LNCaP clone FGC (cell line): Measurements from ENCODE around the gene IGSF3.

Experiments
- DNase-seq: peaks from one replicate; pipeline ENCODE4 v3.0.0-alpha.2; 2011; ENCODE audit warnings: low read depth
- H3K4me3 ChIP-seq: 2 replicates; pipeline ENCODE4 v1.5.1; 2011; ENCODE audit warnings: mild to moderate bottlenecking, low read depth, low read length, control low read depth
- TF ChIP-seq, protein P1 (sequence below): IDR thresholded peaks from 2 replicates; pipeline ENCODE4 v1.5.1; 2012; ENCODE audit warnings: mild to moderate bottlenecking; ENCODE audit not compliant: control insufficient read depth, insufficient read depth; ENCODE audit errors: extremely low read depth

The IGSF3 gene

DNA sequence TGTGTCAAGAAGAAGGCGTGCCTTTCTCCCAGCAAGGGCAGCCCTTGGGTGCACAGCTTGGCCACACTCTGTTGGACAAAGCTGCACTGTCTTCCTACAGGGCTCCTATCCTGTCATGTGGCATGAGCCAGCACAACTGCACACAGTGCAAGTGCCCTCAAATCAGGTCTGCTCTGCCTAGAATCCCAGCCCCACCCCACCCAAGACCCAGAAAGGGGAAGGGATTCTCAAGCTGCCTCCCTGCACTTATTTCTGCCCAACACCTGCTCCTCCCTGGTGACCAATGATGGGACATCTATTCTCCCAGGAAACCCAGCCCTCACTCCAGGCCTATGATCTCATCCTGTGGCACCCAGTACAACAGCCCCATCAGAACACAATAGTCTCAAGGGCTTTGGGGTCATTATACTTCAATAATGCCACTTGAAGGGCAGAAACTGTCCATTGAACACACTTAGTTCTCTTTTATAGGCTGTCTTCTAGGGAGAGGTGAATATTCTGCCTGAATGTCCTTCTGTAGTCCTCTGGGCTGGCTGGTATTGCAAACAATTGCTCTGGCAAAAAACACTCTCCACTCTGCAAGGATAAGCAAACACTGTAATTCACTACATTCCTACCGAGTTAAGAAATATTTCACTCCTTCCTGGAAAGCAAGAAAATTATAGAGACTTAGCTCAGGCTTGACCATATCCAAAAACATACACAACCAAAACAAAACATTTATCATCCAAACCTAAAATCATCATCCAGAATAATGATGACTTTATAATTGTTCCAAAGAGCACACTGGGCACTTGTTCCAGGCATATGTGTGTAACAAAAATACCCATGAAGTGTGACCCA, 43.1 kb upstream of the IGSF3 start:
- no peak overlapping the region for H3K4me3 ChIP-seq
- DNase-seq, result no peak
- TF ChIP-seq, protein P1, sequence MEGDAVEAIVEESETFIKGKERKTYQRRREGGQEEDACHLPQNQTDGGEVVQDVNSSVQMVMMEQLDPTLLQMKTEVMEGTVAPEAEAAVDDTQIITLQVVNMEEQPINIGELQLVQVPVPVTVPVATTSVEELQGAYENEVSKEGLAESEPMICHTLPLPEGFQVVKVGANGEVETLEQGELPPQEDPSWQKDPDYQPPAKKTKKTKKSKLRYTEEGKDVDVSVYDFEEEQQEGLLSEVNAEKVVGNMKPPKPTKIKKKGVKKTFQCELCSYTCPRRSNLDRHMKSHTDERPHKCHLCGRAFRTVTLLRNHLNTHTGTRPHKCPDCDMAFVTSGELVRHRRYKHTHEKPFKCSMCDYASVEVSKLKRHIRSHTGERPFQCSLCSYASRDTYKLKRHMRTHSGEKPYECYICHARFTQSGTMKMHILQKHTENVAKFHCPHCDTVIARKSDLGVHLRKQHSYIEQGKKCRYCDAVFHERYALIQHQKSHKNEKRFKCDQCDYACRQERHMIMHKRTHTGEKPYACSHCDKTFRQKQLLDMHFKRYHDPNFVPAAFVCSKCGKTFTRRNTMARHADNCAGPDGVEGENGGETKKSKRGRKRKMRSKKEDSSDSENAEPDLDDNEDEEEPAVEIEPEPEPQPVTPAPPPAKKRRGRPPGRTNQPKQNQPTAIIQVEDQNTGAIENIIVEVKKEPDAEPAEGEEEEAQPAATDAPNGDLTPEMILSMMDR, result no peak

DNA sequence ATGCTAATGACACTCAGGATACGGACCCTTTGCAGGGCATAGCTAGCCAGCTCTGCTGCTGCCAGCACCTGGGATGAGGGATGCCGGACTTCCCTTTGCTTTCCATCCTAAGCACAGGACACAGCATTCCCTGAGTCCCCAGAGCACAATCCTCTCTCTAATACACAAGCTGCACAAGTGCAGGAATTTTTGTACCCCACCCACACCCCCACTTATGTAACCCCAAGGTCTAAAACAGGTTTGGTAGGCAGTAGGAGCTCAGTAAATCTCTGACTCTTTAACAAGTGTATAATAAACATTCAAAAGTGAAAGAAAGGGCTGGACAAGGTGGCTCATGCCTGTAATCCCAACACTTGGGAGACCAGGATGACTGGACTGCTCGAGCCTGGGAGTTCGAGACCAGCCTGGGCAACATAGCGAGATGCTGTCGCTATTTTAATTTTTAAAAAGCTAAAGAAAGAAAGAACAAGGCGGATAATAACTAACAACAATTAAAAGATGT, 42.2 kb upstream of the IGSF3 start:
- TF ChIP-seq, protein P1, result no peak

DNA sequence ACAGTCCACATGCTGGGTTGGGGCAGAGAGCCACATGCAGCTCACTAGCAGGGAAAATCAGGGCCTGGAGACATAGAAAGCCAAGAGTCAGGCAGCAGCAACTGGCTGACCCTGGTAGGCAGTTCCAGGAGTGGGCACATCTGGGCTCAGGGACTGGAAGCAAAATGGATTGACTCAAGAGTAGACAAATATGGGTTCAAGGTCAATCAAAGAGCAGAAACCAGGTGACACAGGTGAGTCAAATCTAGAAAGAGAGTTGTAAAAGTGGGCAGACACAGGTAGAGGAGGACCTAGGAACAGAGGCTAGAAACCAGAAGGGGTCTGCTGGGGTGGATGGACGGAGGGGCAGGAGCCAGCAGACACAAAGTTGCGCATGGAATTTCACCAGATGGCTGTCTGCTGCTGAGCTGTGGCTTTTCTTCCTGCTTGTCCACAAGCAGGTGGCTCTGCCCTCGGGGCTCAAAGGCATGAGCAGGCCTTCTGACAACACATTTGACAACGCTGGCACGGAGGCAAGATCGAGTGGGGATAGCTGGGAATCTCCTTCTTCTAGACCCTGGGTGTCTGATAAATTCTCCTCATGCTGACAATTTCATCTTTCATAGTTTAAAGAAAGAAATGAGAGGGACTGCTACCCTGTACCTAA, 40.8 kb upstream of the IGSF3 start:
- no peak for DNase-seq
- TF ChIP-seq, protein P1, result no peak
- H3K4me3 ChIP-seq, result no peak overlapping the region

More for the DNA sequence above, 42.2 kb upstream of the IGSF3 start:
- H3K4me3 ChIP-seq, result no peak overlapping the region
- DNase-seq, result no peak

DNA sequence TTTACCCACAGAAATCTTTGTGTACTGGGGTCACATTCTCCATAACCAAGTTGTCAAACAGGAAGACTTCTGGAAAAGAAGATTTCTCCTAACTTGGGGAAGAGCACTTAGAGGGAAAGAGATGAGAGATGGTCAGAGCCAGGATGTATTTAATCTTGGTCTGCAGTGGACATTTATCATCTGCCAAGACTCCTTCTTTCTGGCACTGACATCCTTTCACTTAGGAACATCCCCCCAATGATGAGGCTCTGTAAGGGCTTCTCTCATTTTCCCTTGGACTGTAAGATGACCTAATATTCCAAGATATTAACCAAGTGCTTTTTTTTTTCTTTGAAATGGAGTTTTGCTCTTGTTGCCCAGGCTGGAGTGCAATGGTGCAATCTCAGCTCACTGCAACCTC, 39.3 kb upstream of the IGSF3 start:
- TF ChIP-seq, protein P1, result no peak
- H3K4me3 ChIP-seq, result no peak overlapping the region
- no peak for DNase-seq

DNA sequence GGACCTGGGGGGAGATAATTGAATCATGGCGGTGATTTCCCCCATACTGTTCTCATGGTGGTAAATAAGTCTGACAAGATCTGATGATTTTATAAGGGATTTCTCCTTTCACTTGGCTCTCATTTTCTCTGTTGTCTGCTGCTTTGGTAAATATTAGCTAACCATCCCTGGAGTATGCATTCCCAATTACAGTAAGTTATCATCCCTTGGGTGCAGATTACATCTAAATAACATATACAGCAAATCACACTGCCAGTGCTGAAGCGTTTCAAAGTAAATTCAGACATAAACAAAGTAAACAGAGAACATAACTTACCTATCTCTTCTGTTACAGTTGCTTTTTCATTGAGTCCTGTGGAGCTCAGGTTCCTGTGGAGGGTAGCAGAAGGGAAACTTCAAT, 38.6 kb upstream of the IGSF3 start:
- TF ChIP-seq, protein P1, result no peak
- H3K4me3 ChIP-seq, result no peak overlapping the region
- DNase-seq, result no peak

DNA sequence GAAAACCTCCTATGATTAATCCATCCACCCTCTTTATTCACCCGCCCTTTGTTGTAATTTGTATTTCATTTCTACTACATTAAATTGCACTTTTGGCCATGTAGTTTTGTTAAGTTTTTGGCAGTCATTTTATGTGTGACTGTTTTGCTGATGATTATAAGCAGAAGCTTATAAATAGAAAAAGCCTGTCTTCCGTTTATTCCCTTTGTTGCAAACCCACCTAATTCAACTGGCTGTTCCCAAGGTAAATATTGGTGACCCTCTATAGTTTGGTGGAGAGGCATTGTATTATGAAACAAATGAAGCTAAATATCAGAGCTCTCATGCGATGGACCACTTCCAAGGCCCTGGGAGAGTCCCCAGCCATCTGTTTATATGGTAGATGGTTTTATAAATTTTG, 36.7 kb upstream of the IGSF3 start:
- DNase-seq, result no peak
- H3K4me3 ChIP-seq, result no peak overlapping the region
- TF ChIP-seq, protein P1, result no peak
